HG03521 (cell line): ENCODE measurements around the gene MRGPRD.
"Not testable (repeated sequence)": the region's sequence is repeated elsewhere in the genome, so short reads cannot be mapped to it uniquely, and the experiment has no call there.

ENCODE experiments used
- ATAC-seq: cut with Tn5 transposase; IDR thresholded peaks from one replicate; pipeline ENCODE4 v1.9.1; 2021; ENCODE audit warnings: mild to moderate bottlenecking, moderate library complexity; ENCODE audit not compliant: unreplicated experiment

The MRGPRD gene

GRCh38 chr11:69006816-69007215 is 26.0 kb upstream of the MRGPRD start:
- ATAC-seq, result no peak

- ATAC-seq, result no peak
These were observed 25.0 kb upstream of the MRGPRD start for GRCh38 chr11:69005631-69006368.

GRCh38 chr11:69005183-69005630 is 24.4 kb upstream of the MRGPRD start:
- no peak for ATAC-seq

GRCh38 chr11:69004411-69005182 is 23.8 kb upstream of the MRGPRD start:
- ATAC-seq, result no peak

- ATAC-seq, result no peak
These were observed 23.1 kb upstream of the MRGPRD start for GRCh38 chr11:69003866-69004367.

GRCh38 chr11:69003301-69003865 is 22.6 kb upstream of the MRGPRD start:
- ATAC-seq, result no peak

GRCh38 chr11:69002570-69003231 is 21.9 kb upstream of the MRGPRD start:
- ATAC-seq, result no peak

GRCh38 chr11:69002110-69002569 is 21.4 kb upstream of the MRGPRD start:
- no peak for ATAC-seq

- no peak for ATAC-seq
These were observed 20.7 kb upstream of the MRGPRD start for GRCh38 chr11:69001243-69002081.

GRCh38 chr11:69000831-69001242 is 20.1 kb upstream of the MRGPRD start:
- ATAC-seq, result no peak

- ATAC-seq, result no peak
These were observed 19.6 kb upstream of the MRGPRD start for GRCh38 chr11:69000391-69000790.

- ATAC-seq, result not testable (repeated sequence)
These were observed 19.1 kb upstream of the MRGPRD start for GRCh38 chr11:68999748-69000355.

GRCh38 chr11:68999093-68999747 is 18.4 kb upstream of the MRGPRD start:
- no peak for ATAC-seq

- no peak for ATAC-seq
These were observed 17.7 kb upstream of the MRGPRD start for GRCh38 chr11:68998390-68998911.

- ATAC-seq, result no peak
These were observed 17.2 kb upstream of the MRGPRD start for GRCh38 chr11:68997995-68998348.

- no peak for ATAC-seq
These were observed 16.6 kb upstream of the MRGPRD start for GRCh38 chr11:68997124-68997994.

GRCh38 chr11:68996376-68997123 is 15.8 kb upstream of the MRGPRD start:
- ATAC-seq, result no peak
